K562 (cell line): ENCODE results near the gene CD47.

Experiments
- CUX1 ChIP-seq: fragments of 200-800 bp; sonication (Bioruptor generic); IDR thresholded peaks from 2 replicates; pipeline ENCODE4 v1.6.1; 2016; ENCODE audit warnings: missing genetic modification characterization, missing compliant biosample characterization
- ELK3 ChIP-seq: fragments of 450-650 bp; formaldehyde crosslinking; IDR thresholded peaks from 2 replicates; pipeline ENCODE4 v1.4.0; 2020; ENCODE audit warnings: mild to moderate bottlenecking
- EZH2 ChIP-seq: IDR thresholded peaks from 2 replicates; pipeline ENCODE4 v1.6.1; 2012; ENCODE audit warnings: low read depth, mild to moderate bottlenecking, inconsistent platforms, low read length, borderline replicate concordance
- IRF1 ChIP-seq: sonication (generic); formaldehyde crosslinking; IDR thresholded peaks from 2 replicates; pipeline ENCODE4 v1.8.0; 2022; ENCODE audit warnings: missing genetic modification reagents, mild to moderate bottlenecking, borderline replicate concordance
- NONO ChIP-seq, 2 experiments: fragments of 200-400 bp in 1 of 2; fragments of 450-650 bp in 1 of 2; formaldehyde crosslinking in 1 of 2; IDR thresholded peaks; 2 replicates each; pipeline ENCODE4 v1.6.1; 2017; ENCODE audit warnings: low read depth in 2 of 2, mild to moderate bottlenecking in 2 of 2, moderate library complexity in 2 of 2, low read length in 1 of 2
- PCBP1 ChIP-seq: fragments of 200-400 bp; formaldehyde crosslinking; IDR thresholded peaks from 2 replicates; pipeline ENCODE4 v1.6.1; 2018; ENCODE audit warnings: mild to moderate bottlenecking, low read depth, low read length; ENCODE audit not compliant: poor library complexity, severe bottlenecking
- POLR2AphosphoS2 ChIP-seq: IDR thresholded peaks from 2 replicates; pipeline ENCODE4 v1.6.1; 2012; ENCODE audit warnings: low read length, improper control_type of control experiment
- SIRT6 ChIP-seq: IDR thresholded peaks from one replicate; pipeline ENCODE4 v1.6.1; 2012; ENCODE audit warnings: low read depth, mild to moderate bottlenecking, control low read depth, inconsistent platforms, low read length, moderate library complexity
- SP1 ChIP-seq: sonication (generic); formaldehyde crosslinking; IDR thresholded peaks from 2 replicates; pipeline ENCODE4 v1.8.1; 2022; ENCODE audit warnings: mild to moderate bottlenecking, missing genetic modification reagents
- STAT5A ChIP-seq: IDR thresholded peaks from 2 replicates; pipeline ENCODE4 v1.6.1; 2012; ENCODE audit warnings: low read length, inconsistent platforms, borderline replicate concordance
- ZBTB26 ChIP-seq: fragments of 450-650 bp; formaldehyde crosslinking; IDR thresholded peaks from 2 replicates; pipeline ENCODE4 v1.4.0; 2022; ENCODE audit warnings: missing genetic modification characterization
- ZNF512 ChIP-seq: IDR thresholded peaks from 2 replicates; pipeline ENCODE4 v1.6.1; 2016; ENCODE audit warnings: missing genetic modification characterization, missing compliant biosample characterization
- ZNF76 ChIP-seq: fragments of 250-450 bp; sonication (Bioruptor Pico); IDR thresholded peaks from 2 replicates; pipeline ENCODE4 v1.4.0; 2020; ENCODE audit warnings: mild to moderate bottlenecking, moderate library complexity, borderline replicate concordance

- TF ChIP-seq SP1 (CRISPR knock-in tag) (no peak), SIRT6 (no peak), EZH2 (no peak), CUX1 (no peak), PCBP1 (no peak), IRF1 (CRISPR knock-in tag) (no peak), ZNF76 (CRISPR knock-in tag) (no peak), ZNF512 (tag) (no peak), ZBTB26 (CRISPR knock-in tag) (no peak), POLR2AphosphoS2 (no peak), ELK3 (CRISPR knock-in tag) (no peak), STAT5A (no peak), NONO (IDR thresholded peaks at IDR 0.05; ENCODE audit: low read depth in 2 of 2, low read length in 1 of 2) (no peak)
Measured at GRCh38 chr3:108133858-108134554, 43.2 kb upstream of the CD47 start.
